Lung (tissue), 12 donors: ENCODE data around the gene TOM1L2. TPM values are rescaled to one million over a fixed set of nuclear protein-coding genes. Genes with fewer than 3 reads are reported as not detected.
A peak's percentile ranks its signal among the peaks of the same experiment; 100 is the strongest.

Experiments used
- ATAC-seq: fragments of 200-7000 bp; cut with Tn5 transposase; one replicate; pipeline ENCODE4 v1.9.1; 2020; ENCODE audit warnings: moderate number of reproducible peaks; ENCODE audit not compliant: insufficient read depth, low FRiP score
- DNase-seq, 3 donors: peaks; one replicate each; pipeline ENCODE4 v3.0.0-alpha.2; 2013 to 2017
- H3K27ac ChIP-seq, 2 donors: one replicate each; pipeline ENCODE4 v1.5.1; 2013; ENCODE audit warnings: mild to moderate bottlenecking in 2 of 2, moderate library complexity in 2 of 2, control low read depth in 1 of 2, inconsistent platforms in 1 of 2, low read depth in 1 of 2, low read length in 1 of 2
- H3K27me3 ChIP-seq, 3 donors: one replicate each; pipeline ENCODE4 v1.5.1; 2013; ENCODE audit warnings: low read length in 2 of 3; ENCODE audit not compliant: control insufficient read depth in 3 of 3, insufficient read depth in 3 of 3
- H3K36me3 ChIP-seq, 4 donors: one replicate each; pipeline ENCODE4 v1.5.1; 2013; ENCODE audit warnings: low read length in 4 of 4, mild to moderate bottlenecking in 1 of 4, moderate library complexity in 1 of 4; ENCODE audit not compliant: control insufficient read depth in 4 of 4, insufficient read depth in 4 of 4
- H3K4me1 ChIP-seq, 5 donors: one replicate each; pipeline ENCODE4 v1.5.1; 2013; ENCODE audit warnings: low read length in 5 of 5, mild to moderate bottlenecking in 2 of 5, moderate library complexity in 1 of 5; ENCODE audit not compliant: control insufficient read depth in 5 of 5, insufficient read depth in 5 of 5
- H3K4me3 ChIP-seq: one replicate; pipeline ENCODE4 v1.5.1; 2013; ENCODE audit warnings: mild to moderate bottlenecking, control low read depth, moderate library complexity
- H3K9ac ChIP-seq, 2 donors: one replicate each; pipeline ENCODE4 v1.5.1; 2013; ENCODE audit warnings: low read length in 2 of 2, control low read depth in 1 of 2; ENCODE audit not compliant: insufficient read depth in 1 of 2
- H3K9me3 ChIP-seq, 4 donors: one replicate each; pipeline ENCODE4 v1.5.1; 2013; ENCODE audit warnings: low read length in 3 of 4, mild to moderate bottlenecking in 1 of 4, moderate library complexity in 1 of 4; ENCODE audit not compliant: control insufficient read depth in 4 of 4, insufficient read depth in 3 of 4
- CTCF ChIP-seq: IDR thresholded peaks from 2 replicates; pipeline ENCODE4 v1.5.1; 2012; ENCODE audit warnings: mild to moderate bottlenecking; ENCODE audit errors: control extremely low read depth, extremely low read depth
- WGBS, 2 donors: extraction: QIAGEN DNeasy Blood & Tissue Kit; methylation state at CpG; one replicate each; pipeline ENCODE4 v1.1.7; 2013; 5-methylcytosine and 5-hydroxymethylcytosine counted together
- polyA plus RNA-seq, 2 donors: library from polyadenylated mRNA; stranded (reverse); fragments of 200-250 nt; gene quantifications; one replicate each; pipeline ENCODE4 v1.2.1, GENCODE V29; 2013
- total RNA-seq, 2 donors: library from RNA; depleted of rRNA in 1 of 2; stranded (reverse); fragments of >200 nt in 1 of 2; gene quantifications; one replicate each; pipeline ENCODE4 v1.2.1, GENCODE V29; 2014 to 2021
- donor health status: control.
- donor health status: control.
- donor health status: Bipolar disorder and iron deficiency.
- donor health status: healthy.
- donor health status: DM: yes; HTN: yes; CAD: no.

Gene TOM1L2
- total and polyA plus RNA-seq, 4 donors: 21.5 to 56.5 (median 35.8) TPM

GRCh38 chr17:17964710-17965109 lies 7.5 kb downstream of the TOM1L2 start:
- whole genome bisulfite sequencing, 2 donors: 86 to 91% methylated on average over 4 of the region's 4 CpGs
- Histone ChIP-seq H3K9ac (no peak overlapping the region), H3K4me1 (peaks cover 3 to 16% (median 7%) of the 10 kb centered on the region in 5 donors), H3K27me3 (no peaks in the 10 kb centered on the region), H3K9me3 (no peaks in the 10 kb centered on the region), H3K27ac (no peak overlapping the region), H3K36me3 (no peaks in the 10 kb centered on the region), H3K4me3 (no peak overlapping the region)
- DNase-seq: no peak
- TF ChIP-seq CTCF: no peak
- no peak for ATAC-seq

- Histone ChIP-seq H3K27ac (no peak overlapping the region), H3K4me1 (peaks cover 6 to 22% (median 14%) of the 10 kb centered on the region in 5 donors), H3K9ac (no peak overlapping the region), H3K36me3 (no peaks in the 10 kb centered on the region), H3K9me3 (no peaks in the 10 kb centered on the region), H3K27me3 (no peaks in the 10 kb centered on the region), H3K4me3 (no peak overlapping the region)
- WGBS, 2 donors: 71 to 73% methylated on average over 7 of the region's 7 CpGs
- TF ChIP-seq CTCF: no peak
- no peak for DNase-seq
- no peak for ATAC-seq
These were observed 8.3 kb downstream of the TOM1L2 start for GRCh38 chr17:17963694-17964436.

- WGBS, 2 donors: 83 to 90% methylated on average over 4 of the region's 4 CpGs
These were observed 9.1 kb downstream of the TOM1L2 start for GRCh38 chr17:17963066-17963465.

More at GRCh38 chr17:17963066-17963465, 9.1 kb downstream of the TOM1L2 start:
- ATAC-seq: no peak
- Histone ChIP-seq H3K27ac (peak overlapping the region in 1 of 2 donors; percentile 34), H3K9me3 (no peaks in the 10 kb centered on the region), H3K4me1 (peaks cover 8 to 30% (median 22%) of the 10 kb centered on the region in 5 donors), H3K4me3 (no peak overlapping the region), H3K36me3 (no peaks in the 10 kb centered on the region), H3K27me3 (no peaks in the 10 kb centered on the region), H3K9ac (no peak overlapping the region)
- DNase-seq: no peak
- no peak for TF ChIP-seq CTCF
